ENCODE measurements around the gene RMI1. TPM values are rescaled to one million over a fixed set of nuclear protein-coding genes. Genes with fewer than 3 reads are reported as not detected.

The RMI1 gene
- total and polyA plus RNA-seq, 2 donors (not counting 3 experiments of a cell fraction or from before 2014, with no cell fraction given), result 1.1 to 11.5 TPM

DNA sequence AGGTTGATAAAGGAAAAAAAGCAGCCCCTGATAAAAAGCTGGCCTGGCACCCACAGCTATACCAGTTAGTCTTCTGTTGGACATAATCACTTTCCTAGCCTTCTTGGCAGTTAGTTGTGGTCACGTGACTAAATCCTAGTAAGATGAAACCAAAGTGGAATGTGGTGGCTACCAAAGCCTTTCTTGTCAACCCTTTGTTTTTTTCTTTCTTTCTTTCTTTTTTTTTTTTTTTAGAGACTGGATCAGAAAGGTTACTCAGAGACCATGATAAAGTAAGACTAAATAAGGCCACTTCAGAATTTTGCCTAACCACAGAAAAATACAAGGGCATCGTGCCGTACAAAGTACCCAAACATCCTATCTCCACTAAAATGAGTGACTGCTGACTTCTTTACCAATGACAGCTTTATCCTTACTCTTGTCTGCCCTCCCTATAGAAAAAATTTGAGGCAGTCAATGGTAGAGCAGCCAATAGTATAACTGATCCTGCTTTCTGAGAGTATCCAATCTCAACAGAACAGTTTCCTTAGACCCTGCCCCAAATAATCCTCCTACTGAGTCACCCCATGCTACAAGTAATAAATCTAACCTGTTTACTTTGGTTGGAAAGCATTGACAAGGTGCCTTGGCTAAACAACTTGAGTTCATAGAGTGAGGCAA lies 45.2 kb upstream of the RMI1 start:
- Histone ChIP-seq H3K36me3 (ENCODE audit: control insufficient read depth in 2 of 2, extremely low read depth in 1 of 2, insufficient read depth in 2 of 2, low read length in 2 of 2) (no peaks in the 10 kb centered on the region), H3K4me3 (replicated peaks in 1 of 3; ENCODE audit: insufficient read depth in 1 of 3, low read depth in 1 of 3, low read length in 3 of 3) (no peak overlapping the region), H3K9me3 (replicated peaks; ENCODE audit: control insufficient read depth, insufficient read depth, low read length) (no peaks in the 10 kb centered on the region), H3K4me1 (ENCODE audit: control insufficient read depth, extremely low read depth, insufficient read depth, low read length) (peaks cover 7% of the 10 kb centered on the region), H3K27ac (ENCODE audit: insufficient read depth, low read depth, low read length) (no peak overlapping the region), H3K4me2 (ENCODE audit: insufficient read depth, low read length) (no peak overlapping the region), H3K9me1 (replicated peaks; ENCODE audit: control insufficient read depth, extremely low read depth, insufficient read depth, low read length) (no peaks in the 10 kb centered on the region), H3K27me3 (ENCODE audit: control insufficient read depth in 2 of 2, insufficient read depth in 2 of 2, low read length in 2 of 2) (no peaks in the 10 kb centered on the region), H4K20me1 (replicated peaks; ENCODE audit: control insufficient read depth, extremely low read depth, insufficient read depth, low read length) (no peaks in the 10 kb centered on the region), H3K79me2 (ENCODE audit: control insufficient read depth, insufficient read depth, low read length) (no peaks in the 10 kb centered on the region), H3K9ac (replicated peaks; ENCODE audit: extremely low read depth, insufficient read depth, low read length) (no peak overlapping the region), H2AFZ (ENCODE audit: low read depth, low read length) (no peak overlapping the region)
- no peak for FAIRE-seq
- dilution Hi-C loops (cut with MboI; ENCODE audit: extremely low pct_ligation_motif_present, low sequenced_read_pairs), result no loop called here
- TF ChIP-seq JUN (IDR thresholded peaks at IDR 0.05; ENCODE audit: borderline replicate concordance, insufficient read depth, insufficient read length, low read depth), result no peak
- TF ChIP-seq, protein P1, sequence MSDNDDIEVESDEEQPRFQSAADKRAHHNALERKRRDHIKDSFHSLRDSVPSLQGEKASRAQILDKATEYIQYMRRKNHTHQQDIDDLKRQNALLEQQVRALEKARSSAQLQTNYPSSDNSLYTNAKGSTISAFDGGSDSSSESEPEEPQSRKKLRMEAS (IDR thresholded peaks at IDR 0.05; ENCODE audit: insufficient read depth, insufficient read length), result no peak
- TF ChIP-seq, protein P2, sequence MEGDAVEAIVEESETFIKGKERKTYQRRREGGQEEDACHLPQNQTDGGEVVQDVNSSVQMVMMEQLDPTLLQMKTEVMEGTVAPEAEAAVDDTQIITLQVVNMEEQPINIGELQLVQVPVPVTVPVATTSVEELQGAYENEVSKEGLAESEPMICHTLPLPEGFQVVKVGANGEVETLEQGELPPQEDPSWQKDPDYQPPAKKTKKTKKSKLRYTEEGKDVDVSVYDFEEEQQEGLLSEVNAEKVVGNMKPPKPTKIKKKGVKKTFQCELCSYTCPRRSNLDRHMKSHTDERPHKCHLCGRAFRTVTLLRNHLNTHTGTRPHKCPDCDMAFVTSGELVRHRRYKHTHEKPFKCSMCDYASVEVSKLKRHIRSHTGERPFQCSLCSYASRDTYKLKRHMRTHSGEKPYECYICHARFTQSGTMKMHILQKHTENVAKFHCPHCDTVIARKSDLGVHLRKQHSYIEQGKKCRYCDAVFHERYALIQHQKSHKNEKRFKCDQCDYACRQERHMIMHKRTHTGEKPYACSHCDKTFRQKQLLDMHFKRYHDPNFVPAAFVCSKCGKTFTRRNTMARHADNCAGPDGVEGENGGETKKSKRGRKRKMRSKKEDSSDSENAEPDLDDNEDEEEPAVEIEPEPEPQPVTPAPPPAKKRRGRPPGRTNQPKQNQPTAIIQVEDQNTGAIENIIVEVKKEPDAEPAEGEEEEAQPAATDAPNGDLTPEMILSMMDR (IDR thresholded peaks at IDR 0.05; ENCODE audit: extremely low read depth in 1 of 2, insufficient read depth in 1 of 2, low read depth in 1 of 2, low read length in 2 of 2), result no peak
- no peak for TF ChIP-seq GATA2 (IDR thresholded peaks at IDR 0.05; ENCODE audit: insufficient read depth, insufficient read length, low read depth, low read length)
- no peak for TF ChIP-seq MYC (IDR thresholded peaks at IDR 0.05; ENCODE audit: low read depth, low read length)
- no peak for TF ChIP-seq EZH2 (IDR thresholded peaks at IDR 0.05; ENCODE audit: borderline replicate concordance, low read depth, low read length, severe bottlenecking)
- TF ChIP-seq POLR2AphosphoS5 (IDR thresholded peaks at IDR 0.05; ENCODE audit: insufficient read depth, low read depth, low read length), result no peak
- no peak for TF ChIP-seq FOS (IDR thresholded peaks at IDR 0.05; ENCODE audit: borderline replicate concordance, insufficient read depth, low read length)
- TF ChIP-seq POLR2A (IDR thresholded peaks at IDR 0.05; ENCODE audit: low read depth, low read length), result no peak
- intact Hi-C loops (cut with micrococcal nuclease), result loop anchor here (2.0 kb wide), 1 partner anchor 45 kb away; the partner anchor contains the start of genes HNRNPK and RMI1
- BruUV-seq (replicated peaks), result no TSS peak
- CTCF ChIA-PET, result interaction anchor here (1.0 to 3.7 kb wide), 4 partner anchors 16 to 380 kb away, joined by 4 to 110 read pairs (median 6); no protein-coding TSS in a partner anchor
- POLR2A ChIA-PET, result interaction anchor here (0.7 kb wide), 1 partner anchor 15 kb away, joined by 3 read pairs; no protein-coding TSS in a partner anchor
- peak; percentile 12 for DNase-seq (ENCODE audit: low read depth, low spot score)

Data from endothelial cell of umbilical vein (primary cell).